ENCODE results near the gene MPV17L. TPM values are rescaled to one million over a fixed set of nuclear protein-coding genes. Genes with fewer than 3 reads are reported as not detected.
A peak's percentile ranks its signal among the peaks of the same experiment; 100 is the strongest.
"Not testable (repeated sequence)": the region's sequence is repeated elsewhere in the genome, so short reads cannot be mapped to it uniquely, and the experiment has no call there.

The MPV17L gene
- total and polyA plus RNA-seq, 4 experiments from 2014 or later, result not detected

DNA sequence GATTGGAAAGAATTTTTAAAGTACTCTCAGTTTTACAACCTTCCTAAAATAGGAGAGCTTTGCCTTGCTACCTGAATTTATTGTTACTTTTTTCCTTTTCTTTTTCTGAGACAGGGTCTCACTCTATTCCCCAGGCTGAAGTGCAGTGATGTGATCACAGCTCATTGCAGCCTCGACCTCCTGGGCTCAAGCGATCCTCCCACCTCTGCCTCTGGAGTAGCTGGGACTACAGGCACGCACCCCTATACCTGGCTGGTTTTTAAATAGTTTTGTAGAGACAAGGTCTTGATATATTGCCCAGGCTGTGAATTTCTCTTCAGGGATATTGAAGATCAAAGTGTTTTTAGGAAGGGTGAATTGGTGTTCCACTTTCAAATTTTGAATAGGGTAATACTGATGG is 3.8 kb downstream of the MPV17L start:
- H3K36me3 ChIP-seq (ENCODE audit: insufficient read depth, low read length), result no peaks in the 10 kb centered on the region
- intact Hi-C loops (cut with micrococcal nuclease), result no loop called here
- POLR2A ChIA-PET (ENCODE audit: partially characterized antibody), result no interaction called here
- H3K27ac ChIP-seq (ENCODE audit: low read depth, low read length), result no peak overlapping the region
- Mint-ChIP-seq H3K9me3 (no peaks in the 10 kb centered on the region), H3K27ac (no peak overlapping the region), H3K4me1 (peaks cover 0 to 8% (median 0%) of the 10 kb centered on the region in 4 donors), H3K27me3 (peaks cover 15 to 24% of the 10 kb centered on the region in 2 donors), H3K4me3 (no peak overlapping the region), H3K36me3 (no peaks in the 10 kb centered on the region)
- H3K27me3 ChIP-seq (ENCODE audit: insufficient read depth, low read length), result no peaks in the 10 kb centered on the region
- H3K9me3 ChIP-seq (ENCODE audit: control insufficient read depth in 1 of 2, low read length in 2 of 2), result no peaks in the 10 kb centered on the region
- no peak for DNase-seq
- H3K4me1 ChIP-seq (ENCODE audit: insufficient read depth, low read length), result no peaks in the 10 kb centered on the region
- CTCF ChIA-PET (ENCODE audit: partially characterized antibody), result no interaction called here
- no peak overlapping the region for H3K4me3 ChIP-seq (ENCODE audit: low read length in 2 of 2)

GRCh38 chr16:15400314-15400713 is 4.8 kb downstream of the MPV17L start:
- H3K36me3 Mint-ChIP-seq; H3K27ac Mint-ChIP-seq; POLR2A ChIA-PET (ENCODE audit: partially characterized antibody); intact Hi-C loops (cut with micrococcal nuclease); H3K4me3 ChIP-seq (ENCODE audit: low read length in 2 of 2); H3K27me3 ChIP-seq (ENCODE audit: insufficient read depth, low read length); H3K4me1 Mint-ChIP-seq; H3K36me3 ChIP-seq (ENCODE audit: insufficient read depth, low read length); H3K27ac ChIP-seq (ENCODE audit: low read depth, low read length); DNase-seq; CTCF ChIA-PET (ENCODE audit: partially characterized antibody); H3K4me3 Mint-ChIP-seq; H3K4me1 ChIP-seq (ENCODE audit: insufficient read depth, low read length); H3K9me3 Mint-ChIP-seq; H3K9me3 ChIP-seq (ENCODE audit: control insufficient read depth in 1 of 2, low read length in 2 of 2): not testable (repeated sequence)
- peaks cover 12 to 21% of the 10 kb centered on the region in 2 donors for H3K27me3 Mint-ChIP-seq

- no peak for DNase-seq
- no peak overlapping the region for H3K4me3 ChIP-seq (ENCODE audit: low read length in 2 of 2)
- H3K36me3 ChIP-seq (ENCODE audit: insufficient read depth, low read length), result no peaks in the 10 kb centered on the region
- H3K4me1 ChIP-seq (ENCODE audit: insufficient read depth, low read length), result no peaks in the 10 kb centered on the region
- POLR2A ChIA-PET (ENCODE audit: partially characterized antibody), result no interaction called here
- no peak overlapping the region for H3K27ac ChIP-seq (ENCODE audit: low read depth, low read length)
- no peaks in the 10 kb centered on the region for H3K9me3 ChIP-seq (ENCODE audit: control insufficient read depth in 1 of 2, low read length in 2 of 2)
- H3K4me1 Mint-ChIP-seq, result no peaks in the 10 kb centered on the region
- H3K9me3 Mint-ChIP-seq, result no peaks in the 10 kb centered on the region
- intact Hi-C loops (cut with micrococcal nuclease), result no loop called here
- H3K27me3 Mint-ChIP-seq, result peaks cover 9 to 14% of the 10 kb centered on the region in 2 donors
- H3K27ac Mint-ChIP-seq, result no peak overlapping the region
- H3K4me3 Mint-ChIP-seq, result no peak overlapping the region
- CTCF ChIA-PET (ENCODE audit: partially characterized antibody), result no interaction called here
- H3K27me3 ChIP-seq (ENCODE audit: insufficient read depth, low read length), result no peaks in the 10 kb centered on the region
- H3K36me3 Mint-ChIP-seq, result no peaks in the 10 kb centered on the region
Measured at GRCh38 chr16:15401972-15402371, 6.4 kb downstream of the MPV17L start.

DNA sequence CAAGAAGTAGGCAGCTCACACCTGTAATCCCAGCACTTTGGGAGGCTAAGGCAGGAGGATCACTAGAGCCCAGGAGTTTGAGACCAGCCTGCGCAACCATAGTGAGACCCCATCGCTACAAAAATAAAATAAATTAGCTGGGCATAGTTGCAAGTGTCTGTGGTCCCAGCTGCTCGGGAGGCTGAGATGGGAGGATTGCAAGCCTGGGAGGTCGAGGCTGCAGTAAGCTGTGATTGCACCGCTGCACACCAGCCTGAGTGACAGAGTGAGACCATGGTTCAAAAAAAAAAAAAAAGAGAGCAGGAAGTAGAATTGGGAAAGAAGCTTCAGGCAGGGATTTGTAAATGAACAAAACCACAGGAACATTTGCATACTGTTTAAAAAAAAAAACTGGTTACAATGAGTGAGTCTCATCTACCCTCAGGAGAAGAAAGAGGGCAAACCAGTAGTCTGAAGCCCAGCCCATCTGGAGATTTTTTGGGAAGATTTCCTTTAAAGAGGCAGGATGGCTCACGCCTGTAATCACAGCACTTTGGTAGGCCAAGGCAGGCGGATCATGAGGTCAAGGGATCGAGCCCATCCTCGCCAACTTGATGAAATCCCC is 7.9 kb downstream of the MPV17L start:
- Mint-ChIP-seq H3K27me3 (peaks cover 6% of the 10 kb centered on the region in 2 donors), H3K9me3 (no peaks in the 10 kb centered on the region), H3K4me3 (peak overlapping the region in 1 of 8 donors; percentile 34), H3K36me3 (no peaks in the 10 kb centered on the region), H3K4me1 (no peaks in the 10 kb centered on the region), H3K27ac (no peak overlapping the region)
- no peak for DNase-seq
- ChIA-PET POLR2A (ENCODE audit: partially characterized antibody) (no interaction called here), CTCF (ENCODE audit: partially characterized antibody) (no interaction called here)
- Histone ChIP-seq H3K4me1 (ENCODE audit: insufficient read depth, low read length) (no peaks in the 10 kb centered on the region), H3K4me3 (ENCODE audit: low read length in 2 of 2) (no peak overlapping the region), H3K27ac (ENCODE audit: low read depth, low read length) (no peak overlapping the region), H3K27me3 (ENCODE audit: insufficient read depth, low read length) (no peaks in the 10 kb centered on the region), H3K9me3 (ENCODE audit: control insufficient read depth in 1 of 2, low read length in 2 of 2) (no peaks in the 10 kb centered on the region), H3K36me3 (ENCODE audit: insufficient read depth, low read length) (no peaks in the 10 kb centered on the region)
- intact Hi-C loops (cut with micrococcal nuclease), result no loop called here

DNA sequence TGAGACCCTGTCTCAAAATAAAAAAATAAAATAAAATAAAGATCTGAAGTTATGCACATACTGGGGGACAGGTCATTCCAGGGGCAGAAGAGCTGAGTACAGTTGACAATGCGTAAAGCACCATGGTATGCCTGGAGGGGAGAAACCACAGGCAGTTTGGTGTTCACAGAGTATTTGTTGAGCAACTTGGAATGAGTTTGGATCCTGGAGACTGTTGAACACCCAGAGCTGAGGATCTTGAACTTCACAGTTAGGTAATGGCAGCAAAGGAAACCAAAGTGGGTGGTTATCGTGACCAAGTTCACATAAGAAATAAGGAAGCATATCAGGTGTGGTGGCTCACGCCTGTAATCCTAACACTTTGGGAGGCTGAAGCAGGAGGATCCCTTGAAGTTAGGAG is 8.5 kb downstream of the MPV17L start:
- DNase-seq; H3K36me3 Mint-ChIP-seq; H3K4me3 ChIP-seq (ENCODE audit: low read length in 2 of 2); H3K4me1 Mint-ChIP-seq; H3K4me1 ChIP-seq (ENCODE audit: insufficient read depth, low read length); H3K27ac ChIP-seq (ENCODE audit: low read depth, low read length); H3K9me3 ChIP-seq (ENCODE audit: control insufficient read depth in 1 of 2, low read length in 2 of 2); CTCF ChIA-PET (ENCODE audit: partially characterized antibody); H3K27ac Mint-ChIP-seq; H3K36me3 ChIP-seq (ENCODE audit: insufficient read depth, low read length); H3K27me3 ChIP-seq (ENCODE audit: insufficient read depth, low read length); H3K27me3 Mint-ChIP-seq; H3K4me3 Mint-ChIP-seq; H3K9me3 Mint-ChIP-seq; intact Hi-C loops (cut with micrococcal nuclease); POLR2A ChIA-PET (ENCODE audit: partially characterized antibody): not testable (repeated sequence)

- no peak overlapping the region for H3K27ac ChIP-seq (ENCODE audit: low read depth, low read length)
- Mint-ChIP-seq H3K9me3 (no peaks in the 10 kb centered on the region), H3K27me3 (no peaks in the 10 kb centered on the region), H3K36me3 (no peaks in the 10 kb centered on the region), H3K4me3 (no peak overlapping the region), H3K27ac (no peak overlapping the region), H3K4me1 (no peaks in the 10 kb centered on the region)
- ChIA-PET POLR2A (ENCODE audit: partially characterized antibody) (no interaction called here), CTCF (ENCODE audit: partially characterized antibody) (no interaction called here)
- no peaks in the 10 kb centered on the region for H3K36me3 ChIP-seq (ENCODE audit: insufficient read depth, low read length)
- H3K27me3 ChIP-seq (ENCODE audit: insufficient read depth, low read length), result no peaks in the 10 kb centered on the region
- H3K4me3 ChIP-seq (ENCODE audit: low read length in 2 of 2), result no peak overlapping the region
- no peak for DNase-seq
- H3K9me3 ChIP-seq (ENCODE audit: control insufficient read depth in 1 of 2, low read length in 2 of 2), result no peaks in the 10 kb centered on the region
- intact Hi-C loops (cut with micrococcal nuclease), result no loop called here
- H3K4me1 ChIP-seq (ENCODE audit: insufficient read depth, low read length), result no peaks in the 10 kb centered on the region
Measured at GRCh38 chr16:15404792-15405191, 9.2 kb downstream of the MPV17L start.

GRCh38 chr16:15407756-15408155 is 12.2 kb downstream of the MPV17L start:
- H3K4me3 ChIP-seq (ENCODE audit: low read length in 2 of 2); H3K27me3 ChIP-seq (ENCODE audit: insufficient read depth, low read length); H3K27ac ChIP-seq (ENCODE audit: low read depth, low read length); H3K9me3 Mint-ChIP-seq; H3K4me1 ChIP-seq (ENCODE audit: insufficient read depth, low read length); POLR2A ChIA-PET (ENCODE audit: partially characterized antibody); H3K27me3 Mint-ChIP-seq; H3K36me3 ChIP-seq (ENCODE audit: insufficient read depth, low read length); H3K27ac Mint-ChIP-seq; H3K4me1 Mint-ChIP-seq; H3K4me3 Mint-ChIP-seq; DNase-seq; H3K36me3 Mint-ChIP-seq; intact Hi-C loops (cut with micrococcal nuclease); CTCF ChIA-PET (ENCODE audit: partially characterized antibody); H3K9me3 ChIP-seq (ENCODE audit: control insufficient read depth in 1 of 2, low read length in 2 of 2): not testable (repeated sequence)

DNA sequence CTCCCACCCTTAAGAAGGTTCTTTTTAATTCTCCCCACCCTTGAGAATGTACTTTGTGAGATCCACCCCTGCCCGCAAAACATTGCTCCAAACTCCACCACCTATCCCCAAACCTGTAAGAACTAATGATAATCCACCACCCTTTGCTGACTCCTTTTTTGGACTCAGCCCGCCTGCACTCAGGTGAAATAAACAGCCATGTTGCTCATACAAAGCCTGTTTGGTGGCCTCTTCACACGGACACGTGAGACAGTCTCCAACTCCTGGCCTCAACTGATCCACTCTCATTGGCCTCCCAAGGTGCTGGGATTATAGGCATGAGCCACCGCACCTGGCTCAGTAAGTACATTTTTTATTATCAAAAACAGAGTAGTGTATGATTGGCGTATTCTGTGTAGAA is 13.9 kb downstream of the MPV17L start:
- H3K4me3 Mint-ChIP-seq; H3K36me3 ChIP-seq (ENCODE audit: insufficient read depth, low read length); H3K36me3 Mint-ChIP-seq; H3K9me3 ChIP-seq (ENCODE audit: control insufficient read depth in 1 of 2, low read length in 2 of 2); CTCF ChIA-PET (ENCODE audit: partially characterized antibody); H3K27me3 Mint-ChIP-seq; H3K9me3 Mint-ChIP-seq; DNase-seq; H3K27me3 ChIP-seq (ENCODE audit: insufficient read depth, low read length); POLR2A ChIA-PET (ENCODE audit: partially characterized antibody); intact Hi-C loops (cut with micrococcal nuclease); H3K27ac Mint-ChIP-seq; H3K4me3 ChIP-seq (ENCODE audit: low read length in 2 of 2); H3K4me1 Mint-ChIP-seq; H3K27ac ChIP-seq (ENCODE audit: low read depth, low read length); H3K4me1 ChIP-seq (ENCODE audit: insufficient read depth, low read length): not testable (repeated sequence)

Measured in CD4-positive, alpha-beta memory T cell (primary cell).